PC-9 (cell line): ENCODE measurements around the gene MCRIP1. TPM values are rescaled to one million over a fixed set of nuclear protein-coding genes. Genes with fewer than 3 reads are reported as not detected.

Experiments used
- BruUV-seq: library from RNA; stranded (reverse); fragments of 400-500 nt; replicated peaks from 2 replicates; lab custom pipeline; 2021; lab: Mats Ljungman, UMichigan
- CTCF ChIA-PET: fragments of 300-600 bp; sonication (Branson Sonifier 250); formaldehyde crosslinking; loops from one replicate; lab custom pipeline; 2022; ENCODE audit warnings: antibody characterized with exemption; lab: Charles Lee
- POLR2A ChIA-PET: fragments of 300-600 bp; sonication (Branson Sonifier 250); formaldehyde crosslinking; loops from one replicate; lab custom pipeline; 2022; ENCODE audit warnings: antibody characterized with exemption; ENCODE audit not compliant: unreplicated experiment; lab: Charles Lee
- DNase-seq, 2 experiments: peaks; one replicate each; pipeline versions ENCODE4 v3.0.0 to v3.0.0-alpha.2; 2015 to 2022; ENCODE audit warnings: mixed read lengths in 1 of 2
- H2AFZ ChIP-seq: fragments of 200-600 bp; sonication (generic); 2 replicates; pipeline ENCODE4 v1.8.1; 2017; ENCODE audit warnings: antibody characterized with exemption
- H3F3A ChIP-seq: fragments of 200-600 bp; sonication (generic); 2 replicates; pipeline ENCODE4 v1.8.1; 2017; ENCODE audit warnings: antibody characterized with exemption, mild to moderate bottlenecking, low read depth; ENCODE audit not compliant: insufficient read depth
- H3K27ac ChIP-seq: fragments of 200-600 bp; sonication (generic); 2 replicates; pipeline ENCODE4 v1.6.1; 2016; ENCODE audit warnings: mixed run types
- H3K27me3 ChIP-seq: fragments of 200-600 bp; sonication (generic); 2 replicates; pipeline ENCODE4 v1.6.1; 2016; ENCODE audit warnings: low read depth, mixed run types; ENCODE audit not compliant: insufficient read depth
- H3K36me3 ChIP-seq: fragments of 200-600 bp; sonication (generic); 2 replicates; pipeline ENCODE4 v1.6.1; 2016; ENCODE audit warnings: low read depth, mixed run types
- H3K4me1 ChIP-seq: fragments of 200-600 bp; sonication (generic); replicated peaks from 2 replicates; pipeline ENCODE4 v1.6.1; 2016; ENCODE audit warnings: mixed run types; ENCODE audit not compliant: insufficient read depth
- H3K4me2 ChIP-seq: fragments of 200-600 bp; sonication (generic); 2 replicates; pipeline ENCODE4 v1.6.1; 2017; ENCODE audit warnings: mixed run types
- H3K4me3 ChIP-seq: fragments of 200-600 bp; sonication (generic); 2 replicates; pipeline ENCODE4 v1.6.1; 2016; ENCODE audit warnings: mixed run types
- H3K79me2 ChIP-seq: fragments of 200-600 bp; sonication (generic); 2 replicates; pipeline ENCODE4 v1.6.1; 2017; ENCODE audit warnings: low read depth, mixed run types
- H3K9me2 ChIP-seq: fragments of 200-600 bp; sonication (generic); 2 replicates; pipeline ENCODE4 v1.8.1; 2017; ENCODE audit warnings: mild to moderate bottlenecking; ENCODE audit not compliant: insufficient read depth
- H3K9me3 ChIP-seq: fragments of 200-600 bp; sonication (generic); 2 replicates; pipeline ENCODE4 v1.8.1; 2016; ENCODE audit warnings: low read depth; ENCODE audit not compliant: insufficient read depth
- H4K20me1 ChIP-seq: fragments of 200-600 bp; sonication (generic); 2 replicates; pipeline ENCODE4 v1.8.1; 2017; ENCODE audit not compliant: insufficient read depth
- CTCF ChIP-seq: fragments of 200-600 bp; sonication (generic); conservative IDR thresholded peaks from 2 replicates; pipeline ENCODE4 v1.6.1; 2017; ENCODE audit warnings: mixed run types, antibody characterized with exemption, mild to moderate bottlenecking, moderate library complexity
- EZH2 ChIP-seq: fragments of 200-600 bp; sonication (generic); IDR thresholded peaks from 2 replicates; pipeline ENCODE4 v1.8.0; 2017; ENCODE audit warnings: antibody characterized with exemption, low read depth
- intact Hi-C: fragments of 100-400 bp; cut with micrococcal nuclease; formaldehyde crosslinking; loops from one replicate; pipeline ENCODE4 v1.10.0; 2022; ENCODE audit not compliant: unreplicated experiment
- total RNA-seq: library from RNA; stranded (reverse); gene quantifications from 2 replicates; pipeline ENCODE4 v1.2.3, GENCODE V29; 2021

Gene MCRIP1
- total RNA-seq, 1 experiment from 2014 or later: 53.8 TPM

- H3K4me1 ChIP-seq: no peaks in the 10 kb centered on the region
- peaks cover under 1% of the 10 kb centered on the region; the same call in 1 of the 2 replicates for H3K79me2 ChIP-seq
- peaks cover 7% of the 10 kb centered on the region; the same call in 1 of the 2 replicates for H3F3A ChIP-seq
- POLR2A ChIA-PET: no interaction called here
- no peak overlapping the region for H3K4me2 ChIP-seq
- H4K20me1 ChIP-seq: no peaks in the 10 kb centered on the region
- H3K9me3 ChIP-seq: no peaks in the 10 kb centered on the region
- CTCF ChIA-PET: interaction anchor here (0.6 kb wide), 1 partner anchor 76 kb away, joined by 3 read pairs; no protein-coding TSS in a partner anchor
- H3K9me2 ChIP-seq: no peaks in the 10 kb centered on the region
- no TSS peak for BruUV-seq
- intact Hi-C loops: no loop called here
- no peaks in the 10 kb centered on the region for H3K36me3 ChIP-seq
- H2AFZ ChIP-seq: no peak overlapping the region
- no peak for TF ChIP-seq CTCF
- no peak for TF ChIP-seq EZH2
- no peak overlapping the region for H3K27ac ChIP-seq
- H3K27me3 ChIP-seq: no peaks in the 10 kb centered on the region
- H3K4me3 ChIP-seq: no peak overlapping the region
- no peak for DNase-seq
These were observed 6.2 kb upstream of the MCRIP1 start for GRCh38 chr17:81839301-81839700.

- TF ChIP-seq CTCF (no peak), EZH2 (no peak)
- H3F3A ChIP-seq: peaks cover 7% of the 10 kb centered on the region; the same call in 1 of the 2 replicates
- no peak overlapping the region for H3K4me2 ChIP-seq
- H3K27ac ChIP-seq: no peak overlapping the region
- no peaks in the 10 kb centered on the region for H3K9me2 ChIP-seq
- ChIA-PET POLR2A (no interaction called here), CTCF (no interaction called here)
- H3K4me3 ChIP-seq: no peak overlapping the region
- BruUV-seq: no TSS peak
- DNase-seq: no peak
- H3K27me3 ChIP-seq: no peaks in the 10 kb centered on the region
- H4K20me1 ChIP-seq: no peaks in the 10 kb centered on the region
- H3K4me1 ChIP-seq: no peaks in the 10 kb centered on the region
- H3K79me2 ChIP-seq: peaks cover 5% of the 10 kb centered on the region
- intact Hi-C loops: no loop called here
- H2AFZ ChIP-seq: no peak overlapping the region
- H3K9me3 ChIP-seq: no peaks in the 10 kb centered on the region
- H3K36me3 ChIP-seq: no peaks in the 10 kb centered on the region
These were observed 5.7 kb upstream of the MCRIP1 start for GRCh38 chr17:81838753-81839255.

GRCh38 chr17:81837641-81838040 is 4.5 kb upstream of the MCRIP1 start:
- no peaks in the 10 kb centered on the region for H4K20me1 ChIP-seq
- ChIA-PET POLR2A (no interaction called here), CTCF (no interaction called here)
- no peaks in the 10 kb centered on the region for H3K4me1 ChIP-seq
- no peak overlapping the region for H3K4me3 ChIP-seq
- intact Hi-C loops: no loop called here
- H3K9me3 ChIP-seq: no peaks in the 10 kb centered on the region
- no peak overlapping the region for H2AFZ ChIP-seq
- BruUV-seq: no TSS peak
- H3K9me2 ChIP-seq: no peaks in the 10 kb centered on the region
- TF ChIP-seq EZH2: no peak
- TF ChIP-seq CTCF: no peak
- no peak overlapping the region for H3K27ac ChIP-seq
- no peaks in the 10 kb centered on the region for H3K27me3 ChIP-seq
- no peaks in the 10 kb centered on the region for H3K36me3 ChIP-seq
- H3K79me2 ChIP-seq: peaks cover 6% of the 10 kb centered on the region
- H3F3A ChIP-seq: peaks cover 7% of the 10 kb centered on the region; the same call in 1 of the 2 replicates
- no peak overlapping the region for H3K4me2 ChIP-seq
- DNase-seq: no peak
